Vagina (tissue), 2 donors: Measurements from ENCODE around the gene HOXC10.

Source experiments
- POLR2A ChIP-seq, 2 donors: fragments of 450-650 bp; IDR thresholded peaks; one replicate each; pipeline ENCODE4 v1.6.1; 2017; ENCODE audit warnings: antibody characterized with exemption in 2 of 2, mild to moderate bottlenecking in 2 of 2, moderate library complexity in 2 of 2
- TF ChIP-seq, protein P1 (sequence below), 3 experiments: fragments of 450-650 bp in 2 of 3; fragments of 200-600 bp in 1 of 3; sonication (generic) in 1 of 3; IDR thresholded peaks; one replicate each; pipeline ENCODE4 v1.5.1; 2017 to 2019; ENCODE audit warnings: antibody characterized with exemption in 3 of 3, mild to moderate bottlenecking in 2 of 3, moderate library complexity in 2 of 3

DNA sequence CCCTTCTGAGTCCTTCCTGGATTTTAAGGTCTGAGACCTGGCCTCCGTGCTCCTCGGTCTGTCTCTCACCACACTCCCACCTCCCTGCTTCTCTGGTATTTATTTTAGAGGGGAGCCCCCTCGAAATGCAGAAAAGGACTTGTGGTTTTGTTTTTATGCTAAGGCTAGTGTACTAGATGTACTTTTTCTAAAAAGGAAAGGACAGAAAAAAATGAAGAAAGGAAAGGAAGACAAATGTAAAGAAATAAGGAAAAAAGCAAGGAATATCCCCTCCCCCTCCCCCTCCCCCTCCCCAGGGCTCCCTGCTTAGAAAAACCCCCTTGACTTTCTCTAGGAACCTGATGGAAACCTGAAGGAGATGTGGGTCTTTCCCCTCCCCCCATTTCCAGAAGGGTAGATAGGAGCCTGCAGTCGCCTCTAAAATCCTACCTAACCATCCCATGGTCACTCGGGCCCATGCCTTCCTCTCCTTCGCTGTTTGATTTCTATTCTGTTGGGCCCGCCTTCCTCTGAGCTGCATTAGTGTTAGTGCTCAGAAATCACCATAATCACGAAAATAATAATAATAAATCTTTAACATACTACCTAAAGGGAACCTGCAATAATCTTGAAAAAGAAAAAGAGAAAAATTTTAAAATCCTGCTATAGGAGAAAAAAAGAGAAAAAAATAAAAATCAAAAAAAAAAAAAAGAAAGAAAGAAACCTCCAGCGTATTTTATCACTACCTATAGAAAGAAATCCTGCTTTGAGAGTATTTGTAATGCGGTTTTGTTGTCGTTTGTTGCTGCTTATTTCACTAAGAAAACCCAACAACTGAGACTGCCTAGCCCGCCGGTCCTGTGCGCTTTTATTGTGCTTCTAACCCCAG is 27.0 kb downstream of the HOXC10 start:
- TF ChIP-seq, protein P1, sequence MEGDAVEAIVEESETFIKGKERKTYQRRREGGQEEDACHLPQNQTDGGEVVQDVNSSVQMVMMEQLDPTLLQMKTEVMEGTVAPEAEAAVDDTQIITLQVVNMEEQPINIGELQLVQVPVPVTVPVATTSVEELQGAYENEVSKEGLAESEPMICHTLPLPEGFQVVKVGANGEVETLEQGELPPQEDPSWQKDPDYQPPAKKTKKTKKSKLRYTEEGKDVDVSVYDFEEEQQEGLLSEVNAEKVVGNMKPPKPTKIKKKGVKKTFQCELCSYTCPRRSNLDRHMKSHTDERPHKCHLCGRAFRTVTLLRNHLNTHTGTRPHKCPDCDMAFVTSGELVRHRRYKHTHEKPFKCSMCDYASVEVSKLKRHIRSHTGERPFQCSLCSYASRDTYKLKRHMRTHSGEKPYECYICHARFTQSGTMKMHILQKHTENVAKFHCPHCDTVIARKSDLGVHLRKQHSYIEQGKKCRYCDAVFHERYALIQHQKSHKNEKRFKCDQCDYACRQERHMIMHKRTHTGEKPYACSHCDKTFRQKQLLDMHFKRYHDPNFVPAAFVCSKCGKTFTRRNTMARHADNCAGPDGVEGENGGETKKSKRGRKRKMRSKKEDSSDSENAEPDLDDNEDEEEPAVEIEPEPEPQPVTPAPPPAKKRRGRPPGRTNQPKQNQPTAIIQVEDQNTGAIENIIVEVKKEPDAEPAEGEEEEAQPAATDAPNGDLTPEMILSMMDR (IDR thresholded peaks at IDR 0.05), result no peak
- TF ChIP-seq POLR2A (IDR thresholded peaks at IDR 0.05), result no peak
